GM19035 (cell line): ENCODE data around the gene WDR20.
"Not testable (repeated sequence)": the region's sequence is repeated elsewhere in the genome, so short reads cannot be mapped to it uniquely, and the experiment has no call there.

ENCODE experiments used
- ATAC-seq: cut with Tn5 transposase; IDR thresholded peaks from one replicate; pipeline ENCODE4 v1.9.1; 2021; ENCODE audit not compliant: unreplicated experiment

WDR20 gene

DNA sequence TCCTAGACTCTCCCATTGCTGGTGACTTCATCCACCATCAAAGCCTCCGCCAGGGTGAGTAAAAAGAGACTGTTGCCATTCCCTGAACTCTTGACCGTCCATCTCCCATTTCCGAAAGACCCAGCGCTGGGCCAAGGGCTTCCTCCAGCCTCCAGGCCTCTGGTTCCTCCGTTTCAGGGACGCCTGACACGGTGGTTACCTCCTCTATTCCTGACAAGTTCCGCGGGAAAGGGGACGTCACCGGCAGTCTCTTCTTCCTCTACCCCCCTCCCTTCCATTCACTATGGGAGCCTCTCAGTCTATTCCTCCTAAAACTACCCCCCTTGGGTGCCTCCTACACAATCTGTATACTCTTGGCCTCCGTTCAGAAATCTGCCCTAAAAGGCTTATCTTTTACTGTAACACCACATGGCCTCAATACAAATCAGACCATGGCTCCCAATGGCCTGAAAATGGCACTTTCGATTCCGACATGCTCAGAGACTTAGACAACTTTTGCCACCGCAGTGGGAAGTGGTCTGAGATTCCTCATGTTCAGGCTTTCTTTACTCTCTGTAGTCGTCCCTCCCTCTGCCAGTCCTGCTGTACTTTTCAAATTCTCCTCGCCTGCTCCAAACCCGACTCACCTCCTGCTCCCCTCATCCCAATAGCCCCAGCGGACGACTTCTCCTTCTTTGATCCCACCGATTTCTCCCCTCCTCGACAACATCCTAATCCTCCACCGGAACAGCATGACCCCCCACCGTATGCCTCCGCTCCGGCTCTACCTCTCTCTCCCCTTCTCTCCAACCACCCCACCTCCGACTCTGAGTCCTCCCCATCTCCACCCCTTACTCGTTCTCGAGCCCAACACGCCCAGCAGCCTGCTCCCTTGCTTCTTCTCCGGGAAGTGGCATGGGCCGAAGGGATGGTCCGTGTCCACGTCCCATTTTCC is 94.9 kb downstream of the WDR20 start:
- no peak for ATAC-seq

DNA sequence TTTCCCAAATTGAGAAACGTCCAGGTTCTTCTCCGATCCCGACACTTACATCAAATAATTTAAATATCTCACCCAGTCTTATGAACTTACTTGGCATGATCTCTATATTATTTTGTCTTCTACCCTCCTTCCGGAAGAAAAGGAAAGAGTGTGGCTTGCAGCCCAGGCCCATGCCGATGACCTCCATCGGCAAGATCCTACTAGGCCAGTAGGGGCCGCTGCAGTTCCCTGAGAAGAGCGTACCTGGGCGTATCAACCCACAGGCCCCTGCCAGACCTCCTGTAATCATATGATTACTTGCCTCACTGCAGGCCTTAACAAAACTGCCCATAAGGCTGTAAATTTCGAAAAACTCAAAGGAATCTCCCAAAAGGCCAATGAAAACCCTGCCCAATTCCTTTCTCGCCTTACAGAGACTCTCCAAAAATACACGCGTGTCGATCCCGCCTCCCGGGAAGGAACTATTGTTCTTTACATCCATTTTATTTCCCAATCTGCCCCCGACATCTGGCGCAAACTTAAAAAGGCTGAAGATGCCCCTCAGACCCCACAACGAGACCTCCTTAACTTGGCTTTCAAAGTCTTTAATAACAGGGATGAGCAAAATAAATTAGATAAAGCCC is 95.7 kb downstream of the WDR20 start:
- no peak for ATAC-seq

DNA sequence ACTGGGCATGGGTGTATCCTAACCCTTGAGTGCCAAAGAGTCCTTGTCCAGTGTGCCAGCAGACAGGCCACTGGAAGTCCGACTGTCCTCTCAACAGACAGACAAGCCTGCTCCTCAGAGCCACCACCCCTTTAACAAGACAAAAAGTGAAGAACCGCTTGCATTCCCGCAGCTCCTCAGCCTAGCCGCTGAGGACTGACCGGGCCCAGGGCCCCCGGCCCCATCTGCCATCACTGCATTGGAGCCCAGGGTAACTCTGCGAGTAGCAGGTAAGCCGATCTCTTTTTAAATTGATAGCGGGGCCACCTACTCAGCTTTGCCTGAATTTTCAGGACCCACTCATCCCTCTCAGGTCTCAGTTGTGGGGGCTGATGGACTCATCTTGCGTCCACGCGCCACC is 96.3 kb downstream of the WDR20 start:
- no peak for ATAC-seq

DNA sequence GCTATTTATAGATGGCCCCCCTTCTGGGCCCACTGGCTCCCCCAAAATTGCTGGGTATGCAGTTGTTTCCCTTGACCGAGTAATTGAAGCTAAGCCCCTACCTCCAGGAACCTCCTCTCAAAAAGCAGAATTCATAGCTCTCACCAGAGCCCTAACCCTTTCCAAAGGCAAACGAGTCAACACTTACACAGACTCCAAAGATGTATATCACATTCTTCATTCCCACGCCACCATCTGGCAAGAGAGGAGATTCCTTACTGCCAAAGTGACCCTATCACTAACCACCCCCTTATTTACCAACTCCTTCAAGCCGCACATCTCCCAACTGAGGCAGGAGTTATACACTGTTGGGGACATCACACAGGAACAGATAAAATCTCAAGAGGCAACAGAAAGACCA is 98.4 kb downstream of the WDR20 start:
- ATAC-seq: no peak

DNA sequence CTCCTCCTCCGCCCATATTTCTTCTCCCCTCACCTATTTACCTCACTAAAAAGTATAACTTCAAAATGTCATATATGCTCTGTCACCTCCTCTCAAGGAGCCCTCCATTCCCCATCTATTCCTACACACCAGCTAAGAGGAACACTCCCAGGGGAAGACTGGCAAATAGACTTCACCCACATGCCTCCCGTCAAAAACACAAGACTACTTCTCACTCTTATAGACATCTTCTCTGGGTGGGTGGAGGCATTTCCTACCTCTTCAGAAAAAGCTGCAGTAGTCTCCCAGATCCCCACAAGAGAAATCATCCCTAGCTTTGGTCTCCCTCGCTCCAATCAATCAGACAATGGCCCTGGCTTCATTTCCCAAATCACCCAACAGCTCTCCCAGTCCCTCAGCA is 99.1 kb downstream of the WDR20 start:
- ATAC-seq: no peak

DNA sequence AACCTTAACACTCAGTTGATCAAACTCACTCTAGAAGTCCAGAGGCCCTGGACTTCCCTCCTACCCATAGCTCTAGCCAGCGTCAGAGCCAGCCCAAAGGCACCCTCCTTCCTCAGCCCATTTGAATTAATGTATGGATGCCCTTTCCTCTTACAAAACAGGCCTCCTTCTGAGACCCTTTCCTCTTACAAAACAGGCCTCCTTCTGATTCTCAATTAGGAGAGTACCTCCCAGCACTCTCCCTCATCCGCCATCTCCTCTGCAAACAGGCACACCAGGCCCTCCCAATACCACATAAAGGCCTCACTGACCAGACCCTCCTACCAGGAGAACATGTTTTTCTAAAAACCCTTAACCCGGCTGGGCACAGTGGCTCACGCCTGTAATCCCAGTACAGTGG is 99.5 kb downstream of the WDR20 start:
- ATAC-seq: no peak

DNA sequence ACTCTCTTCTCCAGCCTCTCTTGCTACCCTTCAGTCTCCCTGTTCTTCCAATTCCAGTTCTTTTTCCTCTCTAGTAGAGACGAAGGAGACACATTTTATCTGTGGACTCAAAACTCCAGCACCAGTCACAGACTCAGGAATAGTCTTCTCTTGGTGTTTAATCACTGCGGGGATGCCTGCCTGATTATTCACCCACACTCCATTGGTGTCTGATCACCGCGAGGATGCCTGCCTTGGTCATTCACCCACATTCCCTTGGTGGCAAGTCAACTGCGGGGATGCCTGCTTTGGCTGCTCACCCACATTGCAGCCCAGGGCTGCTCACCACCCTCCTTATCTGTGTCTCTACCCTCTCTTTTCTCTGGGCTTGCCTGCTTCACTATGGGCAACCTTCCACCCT is 100.8 kb downstream of the WDR20 start:
- not testable (repeated sequence) for ATAC-seq

DNA sequence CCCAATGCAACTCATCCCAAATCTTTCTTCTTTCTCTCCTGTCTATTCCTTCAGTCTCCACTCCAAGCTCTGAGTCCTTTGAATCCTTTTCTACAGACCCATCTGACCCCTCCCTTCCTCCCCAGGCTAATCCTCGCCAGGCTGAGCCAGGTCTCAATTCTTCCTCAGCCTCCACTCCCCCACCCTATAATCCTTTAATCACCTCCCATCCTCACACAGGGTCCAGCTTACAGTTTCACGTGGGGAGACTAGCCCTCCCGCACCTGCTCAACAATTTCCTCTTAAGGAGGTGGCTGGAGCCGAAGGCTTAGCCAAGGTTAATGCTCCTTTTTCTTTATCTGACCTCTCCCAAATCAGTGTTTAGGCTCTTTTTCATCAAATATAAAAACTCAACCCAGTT is 101.5 kb downstream of the WDR20 start:
- ATAC-seq: no peak

DNA sequence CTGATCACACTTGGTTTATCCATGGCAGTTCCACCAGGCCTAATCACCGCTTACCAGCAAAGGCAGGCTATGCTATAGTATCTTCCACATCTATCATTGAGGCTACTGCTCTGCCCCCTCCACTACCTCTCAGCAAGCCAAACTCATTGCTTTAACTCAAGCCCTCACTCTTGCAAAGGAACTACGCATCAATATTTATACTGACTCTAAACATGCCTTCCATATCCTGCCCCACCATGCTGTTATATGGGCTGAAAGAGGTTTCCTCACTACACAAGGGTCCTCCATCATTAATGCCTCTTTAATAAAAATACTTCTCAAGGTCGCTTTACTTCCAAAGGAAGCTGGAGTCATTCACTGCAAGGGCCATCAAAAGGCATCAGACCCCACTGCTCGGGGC is 104.1 kb downstream of the WDR20 start:
- not testable (repeated sequence) for ATAC-seq

DNA sequence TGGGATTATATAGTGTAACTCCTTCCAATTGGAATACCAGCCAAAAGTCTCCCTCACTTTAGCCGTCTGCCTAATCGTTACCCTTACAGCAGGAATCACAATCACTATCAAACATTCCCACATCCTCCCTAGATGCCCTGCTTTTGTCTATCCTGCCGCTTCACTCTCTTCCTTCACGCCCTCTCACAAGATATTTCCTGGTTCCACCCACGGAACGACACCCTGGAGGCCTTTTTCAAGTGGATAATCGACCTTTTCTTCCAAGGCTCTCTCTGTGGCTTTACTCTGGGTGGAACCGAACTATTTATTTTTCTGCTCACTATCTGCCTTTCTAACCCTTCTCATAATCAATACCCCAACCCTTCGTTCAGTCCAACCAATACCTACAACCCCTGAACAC is 106.4 kb downstream of the WDR20 start:
- ATAC-seq: no peak

DNA sequence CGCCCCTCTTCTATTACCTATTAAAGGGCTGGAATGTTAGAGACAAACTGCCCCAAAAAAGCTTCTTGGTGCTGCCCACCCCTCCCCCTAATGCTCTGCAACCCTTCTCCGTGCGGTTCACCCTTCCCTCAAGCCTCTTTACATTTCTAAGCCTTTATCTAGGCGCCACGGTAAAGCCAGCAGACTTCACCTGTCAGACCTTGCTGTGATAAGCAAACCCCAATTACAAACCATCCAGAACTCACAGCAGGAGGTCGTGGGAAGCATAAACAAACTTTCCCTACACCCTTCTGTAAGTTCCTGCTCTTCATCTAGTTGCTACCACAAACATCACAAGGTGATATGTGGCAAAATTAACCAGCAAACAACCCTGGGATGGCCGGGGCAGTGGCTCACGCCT is 108.4 kb downstream of the WDR20 start:
- no peak for ATAC-seq

DNA sequence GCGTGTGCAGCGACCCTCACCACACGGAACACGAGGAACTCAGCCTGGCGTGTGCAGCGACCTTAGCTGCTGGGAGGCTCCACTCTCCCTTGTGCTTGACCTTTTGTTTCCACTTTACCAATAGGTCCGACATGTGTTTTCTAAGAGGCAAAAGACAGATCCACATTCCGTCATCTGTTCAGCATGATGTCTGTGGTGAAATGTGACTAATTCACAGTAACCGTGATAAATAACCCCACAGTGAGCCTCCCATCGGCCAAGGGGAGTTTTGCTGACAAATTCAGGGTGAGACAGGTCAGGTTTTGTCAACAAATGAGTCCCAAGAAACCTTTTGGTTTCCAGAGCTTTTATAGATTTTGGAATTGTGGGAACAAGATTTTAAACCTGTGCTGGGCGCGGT is 109.3 kb downstream of the WDR20 start:
- no peak for ATAC-seq

DNA sequence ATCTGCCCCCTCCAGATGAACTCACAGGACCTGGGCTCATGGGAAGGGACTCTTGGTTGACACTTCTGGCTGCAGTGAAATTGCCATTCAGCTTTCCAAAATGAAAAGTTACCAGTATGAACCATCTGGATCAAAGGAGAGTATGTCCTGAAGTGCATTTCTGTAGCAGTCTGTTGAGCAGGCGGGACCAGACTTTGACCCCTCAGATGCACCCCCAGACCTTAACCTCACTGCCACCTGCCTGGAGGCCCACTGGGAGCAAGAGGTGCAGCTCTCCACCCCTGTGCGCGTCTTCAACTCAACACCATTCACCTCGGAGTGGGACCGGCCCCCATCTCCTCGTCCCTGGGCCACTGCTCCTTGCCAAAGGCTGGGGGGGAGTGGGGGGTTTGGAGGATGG is 110.3 kb downstream of the WDR20 start:
- no peak for ATAC-seq

DNA sequence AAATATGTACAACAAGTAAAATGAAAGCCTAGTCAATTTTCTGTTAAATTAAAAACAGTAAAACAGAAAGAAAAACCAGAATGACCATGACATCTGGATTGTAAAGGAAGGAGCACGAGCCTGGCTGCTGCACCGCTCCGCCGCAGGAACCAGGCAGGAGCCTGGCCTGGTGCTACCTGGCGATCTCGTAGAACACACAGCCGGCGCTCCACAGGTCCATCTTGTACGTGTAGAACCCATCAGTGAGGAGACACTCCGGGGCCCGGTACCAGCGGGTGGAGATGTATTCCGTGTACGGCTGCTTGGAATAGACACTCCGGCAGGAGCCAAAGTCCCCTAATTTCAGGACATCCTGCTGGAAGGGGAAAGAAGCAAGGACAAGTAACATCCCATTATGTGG is 110.9 kb downstream of the WDR20 start:
- no peak for ATAC-seq

DNA sequence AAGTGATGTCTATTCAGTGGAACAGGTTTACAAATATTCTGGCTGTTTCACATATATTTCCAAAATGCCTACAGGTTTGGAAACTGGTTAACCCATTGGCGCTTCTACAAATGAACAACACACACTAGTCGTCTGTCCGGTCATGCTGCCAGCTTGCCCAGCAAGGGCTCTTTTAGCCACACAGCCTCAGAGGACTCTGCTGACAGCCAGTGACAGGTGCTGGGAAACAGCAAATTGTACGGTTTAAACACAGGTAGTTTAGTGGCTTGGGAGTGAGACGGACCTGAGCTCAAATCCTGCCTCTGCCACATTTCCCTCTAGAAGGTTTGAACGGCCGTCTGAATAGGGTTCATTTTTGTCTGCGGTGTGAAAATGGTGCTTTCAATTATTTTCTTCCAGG is 111.5 kb downstream of the WDR20 start:
- ATAC-seq: no peak

DNA sequence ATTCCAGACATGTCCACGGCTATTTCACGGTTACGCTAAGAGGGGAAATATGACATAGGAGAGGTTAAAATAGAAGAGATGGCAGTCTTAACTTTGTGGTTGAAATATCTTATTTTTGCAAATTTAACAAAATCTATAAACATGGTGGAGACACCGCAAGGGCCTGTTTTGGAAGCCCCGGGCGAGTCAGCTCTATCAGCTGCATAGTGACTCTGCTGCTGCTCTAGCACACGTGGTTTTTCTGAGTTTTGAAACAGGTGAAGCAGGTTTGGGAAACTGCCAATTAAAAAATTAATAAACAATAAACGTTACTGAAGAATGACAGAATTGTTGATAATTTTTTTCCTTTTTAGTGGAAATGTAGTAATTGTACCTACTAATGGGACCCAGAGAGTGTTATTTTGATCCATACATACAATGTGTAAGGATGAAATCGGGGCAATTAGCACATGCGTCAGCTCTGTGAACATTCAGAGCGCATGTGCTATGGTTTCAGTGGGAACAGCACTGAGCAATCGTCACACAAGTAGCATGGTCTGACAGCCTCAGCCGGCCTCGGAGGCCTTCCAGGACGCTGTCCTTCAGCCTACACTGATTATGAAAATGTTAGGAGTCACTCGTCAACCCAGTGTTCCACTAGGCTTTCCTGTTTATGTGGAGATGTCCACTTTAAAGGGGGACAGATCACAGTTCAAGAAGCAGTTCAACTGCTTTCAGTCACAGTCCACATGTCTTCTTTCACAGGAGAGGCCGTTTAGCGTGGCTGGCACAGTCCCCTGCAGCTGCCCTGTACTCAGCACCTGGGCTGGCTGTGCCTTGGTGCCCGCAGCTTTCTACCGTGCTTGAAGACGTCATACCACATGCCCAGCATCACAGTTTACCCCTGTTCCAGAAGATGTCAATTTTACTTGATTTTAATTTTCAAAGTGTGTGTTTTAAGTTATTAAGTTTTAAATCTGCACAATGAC is 113.4 kb downstream of the WDR20 start:
- no peak for ATAC-seq

DNA sequence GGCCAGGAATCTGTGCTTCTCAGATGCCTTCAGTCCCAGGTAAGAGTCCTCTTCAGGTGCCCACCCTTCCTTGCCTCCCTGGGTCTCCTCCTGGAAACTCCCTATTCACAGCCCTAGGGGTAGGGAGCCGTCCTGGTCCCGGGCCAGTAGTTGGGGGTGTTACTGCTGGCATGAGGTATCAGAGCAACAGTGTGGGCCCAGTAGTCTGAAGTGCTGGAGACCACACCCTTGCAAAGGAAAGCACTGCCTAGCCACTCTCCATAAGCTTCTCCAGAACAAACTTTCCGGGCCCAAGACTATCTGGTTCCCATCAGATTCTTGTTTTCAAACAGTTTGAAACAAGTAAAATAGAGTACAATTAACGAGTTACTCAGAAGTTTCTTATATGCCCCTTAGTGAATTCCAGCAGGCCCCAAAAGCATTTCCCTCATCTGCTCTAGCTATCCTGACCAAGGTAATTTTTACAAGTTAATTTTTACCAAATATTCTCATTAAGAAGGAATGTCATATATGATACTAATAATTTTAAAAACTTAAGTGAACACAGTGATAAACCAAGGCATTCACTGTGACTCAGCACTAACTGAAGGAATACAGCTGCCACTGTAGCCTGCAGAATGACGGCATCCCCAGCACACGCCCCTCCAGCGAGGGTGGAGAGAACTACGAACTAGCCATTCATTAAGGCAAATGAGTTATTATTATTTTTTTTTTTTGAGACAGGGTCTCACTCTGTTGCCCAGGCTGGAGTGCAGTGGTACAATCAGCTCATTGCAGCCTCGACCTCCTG is 115.9 kb downstream of the WDR20 start:
- no peak for ATAC-seq

DNA sequence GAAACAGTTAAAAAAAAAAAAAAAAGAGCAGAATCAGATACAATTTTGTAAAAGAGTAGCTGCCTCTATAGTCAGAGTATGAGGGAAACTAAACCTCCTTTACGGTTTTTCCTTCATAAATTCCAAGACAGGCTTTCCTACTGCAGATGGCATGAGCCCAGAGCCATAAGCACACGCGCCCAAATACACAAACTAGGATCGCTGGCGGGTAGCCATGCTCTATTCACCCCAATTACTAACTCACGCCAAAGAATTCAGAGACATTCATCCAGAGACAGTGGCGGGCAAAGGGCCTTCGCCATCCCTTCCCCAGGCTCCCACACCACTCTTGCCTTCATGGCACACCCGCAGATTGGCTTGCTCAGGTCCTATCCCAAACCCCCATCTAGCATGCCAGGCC is 117.0 kb downstream of the WDR20 start:
- no peak for ATAC-seq

DNA sequence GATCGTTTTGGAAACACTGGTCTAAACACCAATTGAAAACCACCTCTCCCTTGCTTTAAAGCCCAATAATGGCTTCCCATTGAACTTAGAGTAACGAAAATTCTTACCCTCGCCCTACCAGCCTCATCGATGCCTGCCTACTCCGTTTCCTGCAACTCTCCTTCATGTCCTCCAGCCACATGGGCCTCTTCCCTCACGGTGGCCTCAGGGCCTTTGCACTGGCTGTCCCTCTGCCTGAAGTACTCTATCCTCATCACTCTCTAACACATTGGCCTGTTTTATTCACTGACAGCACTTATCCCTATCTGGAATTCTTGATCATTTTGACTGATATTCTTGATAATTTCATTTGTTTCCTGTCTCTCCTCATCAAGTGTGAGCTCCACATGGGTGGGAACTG is 118.4 kb downstream of the WDR20 start:
- ATAC-seq: no peak
